Choroid plexus epithelial cell (primary cell): Measurements from ENCODE around the gene PAK5.

ENCODE experiments used
- DNase-seq: peaks from one replicate; pipeline ENCODE4 v3.0.0-alpha.2; 2010; ENCODE audit warnings: low read depth
- H3K4me3 ChIP-seq: 2 replicates; pipeline ENCODE4 v1.5.1; 2011; ENCODE audit warnings: low read depth, mild to moderate bottlenecking, control low read depth, low read length, moderate library complexity
- TF ChIP-seq, protein P1 (sequence below): conservative IDR thresholded peaks from 2 replicates; pipeline ENCODE4 v1.5.1; 2011; ENCODE audit warnings: low read depth, mild to moderate bottlenecking, control low read depth, inconsistent platforms, low read length, moderate library complexity

Gene PAK5

DNA sequence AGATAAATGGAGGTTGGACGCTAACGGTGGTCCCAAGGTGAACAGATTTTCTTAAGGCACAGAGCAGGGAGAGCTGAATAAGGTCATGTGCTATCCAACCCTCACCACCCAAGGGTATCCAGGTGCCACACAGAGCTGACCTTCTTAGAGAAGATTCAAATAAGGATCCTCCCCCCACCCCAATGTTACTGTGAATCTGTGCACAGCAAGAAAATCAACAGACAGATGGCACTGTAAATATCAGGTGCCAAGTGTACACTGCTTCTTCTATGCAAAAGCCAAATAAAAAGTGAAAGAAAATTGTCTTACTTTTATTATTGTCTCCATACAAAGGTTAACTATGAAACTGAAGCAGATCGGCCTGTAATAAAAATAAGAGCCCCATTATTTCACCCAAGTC is 96.9 kb downstream of the PAK5 start:
- no peak overlapping the region for H3K4me3 ChIP-seq
- TF ChIP-seq, protein P1, sequence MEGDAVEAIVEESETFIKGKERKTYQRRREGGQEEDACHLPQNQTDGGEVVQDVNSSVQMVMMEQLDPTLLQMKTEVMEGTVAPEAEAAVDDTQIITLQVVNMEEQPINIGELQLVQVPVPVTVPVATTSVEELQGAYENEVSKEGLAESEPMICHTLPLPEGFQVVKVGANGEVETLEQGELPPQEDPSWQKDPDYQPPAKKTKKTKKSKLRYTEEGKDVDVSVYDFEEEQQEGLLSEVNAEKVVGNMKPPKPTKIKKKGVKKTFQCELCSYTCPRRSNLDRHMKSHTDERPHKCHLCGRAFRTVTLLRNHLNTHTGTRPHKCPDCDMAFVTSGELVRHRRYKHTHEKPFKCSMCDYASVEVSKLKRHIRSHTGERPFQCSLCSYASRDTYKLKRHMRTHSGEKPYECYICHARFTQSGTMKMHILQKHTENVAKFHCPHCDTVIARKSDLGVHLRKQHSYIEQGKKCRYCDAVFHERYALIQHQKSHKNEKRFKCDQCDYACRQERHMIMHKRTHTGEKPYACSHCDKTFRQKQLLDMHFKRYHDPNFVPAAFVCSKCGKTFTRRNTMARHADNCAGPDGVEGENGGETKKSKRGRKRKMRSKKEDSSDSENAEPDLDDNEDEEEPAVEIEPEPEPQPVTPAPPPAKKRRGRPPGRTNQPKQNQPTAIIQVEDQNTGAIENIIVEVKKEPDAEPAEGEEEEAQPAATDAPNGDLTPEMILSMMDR: no peak
- no peak for DNase-seq

DNA sequence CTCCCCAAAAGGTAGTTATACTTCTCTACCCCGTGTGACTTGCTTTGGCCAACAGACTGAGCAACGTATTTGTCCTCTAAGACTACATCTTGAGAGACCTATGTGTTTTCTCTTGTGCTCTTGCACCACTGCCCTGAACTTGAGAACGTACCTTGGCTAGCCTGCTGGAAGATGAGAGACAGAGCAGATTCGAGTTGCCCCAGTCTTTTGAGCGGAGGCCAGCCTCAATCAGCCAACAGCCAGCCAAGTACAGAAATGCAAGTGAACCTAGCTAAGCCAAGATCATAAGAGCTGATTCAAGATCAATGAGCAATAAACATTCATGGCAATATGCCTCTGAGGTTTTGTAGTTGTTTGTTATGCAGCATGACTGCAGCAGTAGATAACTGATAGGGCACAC is 98.4 kb downstream of the PAK5 start:
- TF ChIP-seq, protein P1: no peak

DNA sequence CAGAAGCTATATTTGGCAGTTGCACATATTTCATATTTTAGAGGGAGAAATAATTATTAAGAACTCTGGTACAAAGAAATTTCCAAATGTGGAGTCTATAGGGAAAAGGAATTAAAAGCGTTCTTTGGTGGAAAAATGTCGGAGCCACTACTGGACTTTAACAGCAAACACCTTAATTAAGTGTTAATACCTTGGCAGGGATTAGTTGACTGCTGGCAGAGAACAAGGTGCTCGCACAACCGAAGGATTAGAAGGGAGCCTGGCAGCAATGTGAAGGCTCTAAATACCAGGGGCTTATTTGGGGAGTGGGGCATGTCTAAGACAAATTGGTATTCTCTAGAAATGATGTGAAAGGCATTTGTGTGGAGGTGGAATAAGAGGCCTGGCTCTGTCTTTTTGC is 98.9 kb downstream of the PAK5 start:
- TF ChIP-seq, protein P1: no peak
- DNase-seq: no peak
- H3K4me3 ChIP-seq: no peak overlapping the region

More for the DNA sequence above, 98.4 kb downstream of the PAK5 start:
- no peak for DNase-seq
- no peak overlapping the region for H3K4me3 ChIP-seq

DNA sequence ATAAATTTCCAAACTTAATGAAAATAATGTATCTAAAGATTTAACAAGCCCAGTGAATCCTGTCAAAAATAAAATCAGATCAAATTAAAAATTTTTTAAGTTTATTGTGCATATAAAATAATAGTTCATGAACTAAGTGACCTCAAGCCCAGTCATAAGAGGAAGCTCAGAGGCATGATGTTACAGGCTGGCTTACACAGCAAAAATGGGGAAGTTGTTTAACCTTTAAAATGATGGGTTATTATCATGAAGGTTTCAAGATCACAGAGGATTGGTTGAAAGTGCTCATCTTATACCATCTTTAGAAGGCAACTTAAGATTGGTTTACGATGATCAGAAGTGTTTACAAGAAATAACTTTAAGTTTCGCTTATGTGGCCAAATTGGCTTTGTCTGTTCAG is 102.5 kb downstream of the PAK5 start:
- no peak overlapping the region for H3K4me3 ChIP-seq
- TF ChIP-seq, protein P1: no peak
- no peak for DNase-seq

DNA sequence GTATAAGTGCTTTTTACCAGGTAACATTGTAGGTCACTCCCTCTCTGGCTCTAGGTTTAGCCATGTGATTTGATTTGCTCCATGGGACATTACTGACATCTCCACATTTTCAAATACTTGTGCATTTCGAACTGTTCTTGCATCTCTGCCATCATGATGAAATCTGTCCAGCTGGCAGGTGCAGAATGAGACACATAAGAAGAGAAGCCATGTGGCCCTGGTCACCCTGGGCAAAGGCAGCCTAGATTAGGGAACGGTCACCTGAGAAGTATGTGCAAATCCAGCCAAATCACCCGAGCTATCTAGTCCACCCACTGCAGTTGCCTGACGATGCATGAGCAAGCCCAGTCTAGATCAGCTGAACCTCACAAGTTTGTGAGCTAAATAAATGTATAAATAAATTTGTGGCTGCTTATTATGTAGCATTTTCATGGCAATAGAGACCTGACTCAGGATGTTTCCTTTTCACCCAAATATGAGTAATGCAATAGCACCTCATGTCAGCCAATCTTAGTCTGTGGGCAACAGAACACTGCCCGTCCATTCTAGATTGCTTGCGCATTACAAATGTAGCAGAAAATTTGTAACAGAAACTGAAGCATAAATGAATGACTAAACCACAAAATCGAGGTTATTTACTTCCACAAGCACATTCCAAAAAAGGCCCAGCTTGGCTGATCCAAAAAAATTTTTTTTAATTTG is 115.2 kb downstream of the PAK5 start:
- TF ChIP-seq, protein P1: no peak
- H3K4me3 ChIP-seq: no peak overlapping the region
- DNase-seq: no peak

DNA sequence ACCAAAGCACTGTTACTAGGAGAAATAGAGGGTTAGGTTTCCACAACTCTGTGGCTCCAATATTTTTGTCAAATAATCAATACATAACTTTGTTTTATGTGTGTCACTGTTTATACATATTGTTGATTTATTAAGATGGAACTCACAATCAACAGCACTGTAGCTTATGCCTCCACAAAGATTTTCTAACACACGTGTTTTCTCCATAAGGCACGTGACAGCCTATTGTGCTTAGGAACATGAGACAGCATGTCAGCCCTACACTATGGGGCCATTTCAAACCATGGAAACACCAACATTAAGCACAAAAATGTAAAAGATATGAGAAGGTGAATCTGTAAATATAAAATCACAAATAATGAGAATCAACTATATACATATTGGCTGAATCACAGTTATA is 127.0 kb downstream of the PAK5 start:
- no peak for DNase-seq
- no peak overlapping the region for H3K4me3 ChIP-seq
- TF ChIP-seq, protein P1: no peak

DNA sequence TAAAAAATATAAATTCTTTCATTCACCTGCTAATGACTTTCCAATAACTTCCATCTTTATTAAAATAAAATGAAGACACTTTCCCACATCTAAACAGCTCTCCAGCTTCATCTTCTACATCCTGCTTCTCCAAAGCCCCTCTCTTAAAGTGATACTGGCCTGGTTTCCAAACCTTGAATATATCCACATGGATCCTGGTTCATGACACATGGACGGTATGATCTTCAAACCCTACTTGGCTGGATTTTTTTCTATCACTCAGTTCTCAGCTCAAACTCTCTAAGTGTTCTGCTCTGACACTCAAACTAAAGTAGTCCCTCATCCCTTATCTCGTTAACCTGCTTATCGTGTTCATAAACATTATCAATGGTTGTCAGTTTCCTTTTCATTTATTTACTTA is 128.2 kb downstream of the PAK5 start:
- H3K4me3 ChIP-seq: no peak overlapping the region
- TF ChIP-seq, protein P1: no peak
- no peak for DNase-seq
